Stimulated activated CD4-positive, alpha-beta T cell treated with anti-CD3 and anti-CD28 coated beads, Interleukin-4, amount 100 ng/mL, for 24 hours (primary cell): ENCODE data around the gene RAB26.
"Not testable (repeated sequence)": the region's sequence is repeated elsewhere in the genome, so short reads cannot be mapped to it uniquely, and the experiment has no call there.

ENCODE experiments used
- DNase-seq: peaks from one replicate; pipeline ENCODE4 v3.0.0-alpha.2; 2020

The RAB26 gene

DNA sequence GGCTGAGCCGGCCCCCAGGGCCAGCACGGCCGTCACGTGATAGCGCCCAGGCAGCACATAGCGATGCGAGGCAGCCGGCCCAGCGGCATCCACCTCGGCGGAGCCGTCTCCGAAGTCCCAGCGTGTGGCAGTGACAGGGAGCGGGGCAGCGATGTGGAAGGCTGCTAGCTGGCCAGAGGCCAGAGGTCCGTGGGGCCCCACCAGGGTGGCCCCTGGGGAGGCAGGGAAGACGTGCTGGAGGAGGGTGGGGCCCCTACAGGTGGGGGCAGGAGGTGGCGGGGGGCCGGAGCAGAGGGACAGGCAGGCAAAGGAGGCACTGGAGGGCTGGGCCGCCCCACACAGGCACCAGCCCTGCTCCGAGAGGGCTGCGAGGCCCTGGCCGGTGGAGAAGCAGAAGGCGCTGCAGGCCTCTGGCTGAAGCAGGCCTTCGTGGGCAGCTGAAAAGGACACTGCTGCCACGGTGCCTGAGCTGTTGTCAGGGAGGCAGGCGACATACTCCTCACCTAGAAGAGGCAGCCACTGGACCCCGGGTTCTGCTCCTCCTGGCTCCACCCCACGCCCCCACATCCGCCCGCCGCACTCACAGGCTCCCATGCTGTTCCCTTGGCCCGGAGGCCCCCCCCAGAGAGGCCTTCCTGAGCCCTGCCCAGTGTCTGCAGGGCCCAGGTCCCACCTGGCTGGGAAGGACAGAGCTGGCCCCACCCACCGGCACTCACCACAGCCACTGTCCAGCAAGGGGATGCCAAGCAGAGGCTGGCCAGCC lies 30.3 kb upstream of the RAB26 start:
- DNase-seq = not testable (repeated sequence)

DNA sequence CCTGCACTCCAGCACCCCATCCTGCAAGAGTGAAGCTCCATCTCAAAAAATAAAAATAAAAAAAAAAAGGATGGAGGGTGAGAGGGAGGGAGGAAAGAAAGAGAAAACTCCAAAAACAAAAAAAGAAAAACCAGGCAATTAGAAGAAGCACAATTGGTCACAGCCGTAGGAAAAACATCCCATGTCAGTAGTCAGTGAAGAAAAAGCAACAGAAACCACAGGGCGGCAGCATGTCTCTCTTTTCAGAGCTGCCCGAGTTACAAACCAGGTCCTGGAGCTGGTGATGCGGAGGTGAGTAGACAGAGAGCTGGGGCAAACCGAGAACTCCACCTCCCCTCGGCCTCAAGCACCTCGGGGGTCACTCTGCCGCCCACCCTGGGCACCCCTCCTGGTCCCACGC lies 27.1 kb upstream of the RAB26 start:
- peak; percentile 34 for DNase-seq

DNA sequence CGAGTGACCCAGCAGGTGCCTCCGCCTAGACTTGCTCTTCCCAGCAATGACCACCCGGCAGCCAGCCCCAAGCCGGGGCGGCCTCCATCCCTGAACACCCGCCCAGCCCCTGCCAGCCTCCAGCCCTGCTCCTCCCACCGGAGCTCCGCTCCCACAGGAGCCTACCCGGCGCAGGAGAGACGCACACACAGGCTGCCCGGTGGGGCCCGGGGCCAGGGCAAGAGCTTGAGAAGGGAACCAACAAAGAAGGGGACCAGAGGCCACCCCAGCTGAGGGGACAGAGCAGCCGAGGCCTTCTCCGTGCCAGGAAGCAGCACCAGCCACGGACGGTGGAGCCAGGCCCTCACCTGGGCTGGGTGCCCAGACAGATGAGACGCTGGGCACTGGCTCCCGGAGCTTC lies 26.6 kb upstream of the RAB26 start:
- no peak for DNase-seq

DNA sequence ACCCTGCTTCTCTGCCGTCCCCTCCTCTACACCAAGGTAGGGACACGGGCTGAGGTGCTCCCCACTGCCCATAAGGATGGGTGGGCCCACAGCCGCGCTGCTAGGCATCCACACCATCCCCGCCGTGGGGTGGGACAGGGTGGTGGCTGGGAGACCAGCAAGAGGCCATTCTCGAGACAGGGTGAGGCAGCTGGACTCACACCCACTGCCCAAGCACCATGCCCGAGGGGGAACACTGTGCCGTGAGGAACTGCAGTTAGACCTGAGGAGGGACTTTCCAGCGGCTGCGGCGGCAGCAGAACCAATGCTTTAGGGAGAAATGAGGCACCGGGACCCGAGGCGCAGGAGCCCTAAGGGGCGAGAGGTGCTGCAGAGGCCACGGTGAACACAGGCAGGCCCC lies 26.0 kb upstream of the RAB26 start:
- no peak for DNase-seq

DNA sequence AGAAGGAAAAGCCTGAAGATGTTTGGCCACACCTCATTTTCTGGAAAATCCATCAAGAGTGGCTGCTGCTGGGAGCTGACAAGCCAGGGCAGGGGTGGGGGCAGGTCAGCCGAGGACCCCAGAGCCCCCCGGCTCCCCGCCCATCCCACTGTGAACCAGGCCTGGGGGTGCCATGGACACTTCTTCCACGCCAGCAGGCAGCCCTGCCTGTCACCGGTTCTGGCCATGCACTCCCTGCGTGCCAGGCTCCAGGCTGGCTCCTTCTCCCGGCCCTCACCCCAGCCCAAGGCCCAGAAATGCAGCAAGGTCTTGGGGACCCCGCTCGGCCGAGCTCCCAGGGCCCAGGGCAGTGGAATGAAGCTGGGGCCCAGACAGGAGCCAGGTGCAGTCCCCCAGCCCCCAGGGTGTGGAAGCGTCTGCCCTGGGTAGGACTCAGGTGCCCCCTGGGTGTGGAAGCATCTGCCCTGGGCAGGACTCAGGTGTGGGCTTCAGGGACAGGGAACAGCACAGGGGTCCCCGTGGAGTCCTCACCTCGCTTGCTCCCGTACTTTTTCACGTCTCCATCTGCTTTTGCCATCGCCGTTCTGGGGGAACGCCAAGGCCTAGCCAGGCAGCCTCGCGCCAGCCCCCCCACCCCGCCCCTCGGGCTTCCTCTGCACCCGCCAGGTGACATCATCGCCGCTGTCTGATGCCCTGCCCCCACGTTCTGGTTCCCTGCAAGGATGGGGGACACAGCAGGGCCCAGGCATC lies 25.3 kb upstream of the RAB26 start:
- DNase-seq = not testable (repeated sequence)

DNA sequence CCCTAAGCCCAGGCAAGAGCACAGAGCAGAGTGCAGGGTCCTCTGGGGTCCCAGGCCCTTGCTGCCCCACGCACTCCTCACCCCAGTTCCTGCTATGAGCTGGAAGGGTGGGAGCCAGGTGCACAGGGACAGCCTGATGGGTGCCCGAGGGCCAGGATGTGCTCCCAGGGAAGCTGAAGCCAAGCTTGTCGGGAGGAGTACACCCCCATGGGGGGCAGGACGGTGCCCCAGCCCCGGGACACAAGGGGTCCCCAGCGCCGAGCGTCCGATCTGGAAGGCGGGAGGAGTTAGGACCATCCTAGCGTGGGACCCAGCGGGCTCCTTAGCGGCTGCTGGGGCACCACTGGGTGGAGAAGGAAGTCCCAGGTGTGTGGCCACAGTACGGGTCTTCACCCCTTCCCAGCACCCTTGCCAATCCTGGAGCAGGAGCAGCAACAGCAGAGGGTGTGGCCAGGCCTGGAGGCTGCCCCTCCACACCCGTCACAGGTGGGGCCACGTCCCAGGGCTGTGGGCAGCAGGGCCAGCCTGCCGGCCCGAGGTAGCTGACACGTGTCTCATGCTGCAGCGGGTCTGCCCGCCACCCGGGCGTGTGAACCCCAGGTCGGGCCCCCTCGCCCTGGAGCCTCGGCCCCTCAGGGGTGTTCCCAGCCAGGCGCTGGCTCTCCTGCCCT lies 24.6 kb upstream of the RAB26 start:
- DNase-seq = not testable (repeated sequence)

DNA sequence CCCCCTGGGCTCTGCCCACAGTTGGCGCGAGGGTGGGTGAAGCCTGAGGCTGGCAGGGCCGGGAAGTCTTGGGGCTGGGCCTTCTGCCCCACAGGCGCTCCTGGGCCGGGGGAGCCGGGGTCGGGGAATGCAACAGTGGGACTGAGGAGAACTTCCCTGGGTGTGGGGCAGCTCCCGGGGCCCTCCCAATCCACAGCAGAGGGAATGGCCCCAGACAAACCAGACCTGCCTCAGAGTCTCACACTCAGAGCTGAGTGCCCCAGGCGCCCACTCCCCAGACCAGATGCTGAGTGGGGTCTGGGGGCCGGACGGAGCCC lies 24.1 kb upstream of the RAB26 start:
- DNase-seq = not testable (repeated sequence)

DNA sequence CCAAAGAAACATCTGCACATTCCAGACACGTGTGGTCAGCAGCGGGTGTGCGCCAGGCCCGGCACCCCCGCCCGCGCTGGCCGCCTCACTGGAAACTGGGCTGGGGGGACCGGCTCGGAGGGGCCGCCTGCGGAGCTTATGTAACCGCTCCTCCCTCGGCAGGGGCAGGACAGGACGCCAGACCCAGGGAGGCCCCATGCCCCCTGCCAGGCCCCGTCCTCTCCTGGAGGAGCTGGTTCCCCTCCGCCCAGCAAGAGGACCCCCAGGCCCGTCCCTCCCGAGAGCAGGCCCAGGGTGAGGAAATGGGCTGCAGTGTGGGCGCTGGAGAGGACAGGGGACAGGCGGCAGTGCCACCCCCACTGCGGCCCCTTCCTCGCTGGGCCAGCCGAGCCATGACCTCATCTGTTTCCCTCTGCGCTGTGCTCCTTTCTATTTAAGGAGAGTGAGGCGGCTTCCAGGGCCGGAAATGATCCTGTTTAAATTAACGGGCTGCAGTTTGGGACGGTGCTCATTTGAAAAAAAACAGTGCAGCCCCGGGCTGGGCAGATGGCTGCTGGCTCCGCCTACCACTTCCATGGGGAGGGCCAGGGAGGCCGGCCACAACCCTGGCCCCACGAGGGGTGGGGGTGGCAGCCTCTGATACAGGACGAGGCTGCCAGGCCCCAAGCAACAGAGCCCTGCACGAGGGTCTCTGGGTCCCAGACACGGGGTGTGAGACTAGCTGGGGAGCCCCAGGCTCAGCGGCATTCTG lies 23.6 kb upstream of the RAB26 start:
- DNase-seq = not testable (repeated sequence)

DNA sequence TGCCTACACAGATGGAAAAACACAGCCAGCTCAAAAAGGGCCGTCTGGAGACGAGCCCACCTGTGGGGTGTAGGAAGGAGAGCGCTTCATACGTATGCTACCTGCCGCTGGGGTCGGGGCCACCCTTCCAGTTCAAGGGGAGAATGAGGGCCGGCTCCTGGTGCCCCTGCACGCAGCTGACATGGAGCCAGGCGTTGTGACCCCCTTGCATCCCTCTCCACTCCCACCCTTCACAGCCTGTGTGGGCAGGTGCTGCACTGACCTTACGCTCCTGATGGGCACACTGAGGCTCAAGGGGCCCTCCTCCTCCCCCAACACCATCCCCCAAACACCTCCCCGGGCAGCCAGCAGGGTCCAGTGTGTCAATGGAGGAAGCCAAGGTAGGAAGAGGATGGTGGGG lies 22.8 kb upstream of the RAB26 start:
- DNase-seq = not testable (repeated sequence)

DNA sequence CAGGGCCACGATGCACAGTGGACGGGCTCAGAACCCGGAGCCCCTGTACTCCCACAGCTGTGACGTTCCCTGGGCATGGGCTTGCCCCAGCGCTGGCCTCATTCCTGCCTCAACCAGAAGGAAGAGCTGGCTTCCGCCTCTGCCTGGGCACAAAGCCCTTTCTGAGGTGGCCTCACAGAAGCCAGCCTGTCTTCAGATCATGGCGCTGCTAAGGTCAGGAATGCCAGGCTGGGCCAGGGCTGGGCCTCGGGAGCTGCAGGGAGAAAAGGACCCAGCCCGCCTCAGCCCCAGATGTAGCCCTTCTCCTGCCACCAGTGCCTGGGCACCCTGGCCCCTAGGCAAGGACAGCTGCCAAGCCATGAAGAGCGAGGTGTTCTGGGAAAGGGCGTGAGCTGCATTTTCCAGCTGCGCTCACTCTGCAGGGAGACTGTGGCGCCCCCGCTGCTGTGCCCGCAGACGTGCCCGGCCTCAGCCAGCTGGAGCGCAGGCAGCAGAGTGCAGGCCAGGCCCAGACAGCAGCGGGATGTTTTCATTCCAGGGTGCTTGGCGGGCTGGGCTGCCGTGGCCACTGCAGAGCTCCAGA lies 22.2 kb upstream of the RAB26 start:
- not testable (repeated sequence) for DNase-seq

DNA sequence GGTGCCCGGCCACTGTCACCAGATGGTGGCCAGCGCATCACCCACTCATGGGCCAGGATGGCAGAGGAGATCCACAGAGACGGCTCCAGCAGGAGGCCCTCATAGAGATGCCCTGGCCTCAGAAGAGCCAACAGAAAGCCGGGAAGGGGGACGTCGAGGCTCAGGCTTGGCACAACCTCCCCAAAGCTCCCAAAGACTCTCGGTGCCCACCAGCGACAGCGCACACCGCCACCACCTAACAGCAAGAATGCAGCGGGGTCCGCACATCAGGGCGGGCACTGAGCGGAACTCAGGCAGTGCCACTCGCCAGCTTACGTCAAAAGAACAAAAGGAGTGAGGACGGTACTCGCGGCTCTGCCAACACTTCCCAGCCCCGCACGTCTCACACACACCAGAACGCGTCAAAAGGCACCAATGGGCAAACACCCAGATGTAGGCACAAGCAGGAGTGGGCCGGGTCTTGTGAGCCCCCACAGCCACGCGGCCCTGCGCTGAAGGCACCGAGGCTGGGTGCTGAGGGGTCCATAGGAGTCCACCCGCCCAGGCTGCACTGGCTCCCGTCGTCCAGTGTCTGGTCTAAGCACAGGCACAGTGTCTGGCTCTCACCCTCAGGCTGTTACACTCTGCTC lies 21.4 kb upstream of the RAB26 start:
- not testable (repeated sequence) for DNase-seq

DNA sequence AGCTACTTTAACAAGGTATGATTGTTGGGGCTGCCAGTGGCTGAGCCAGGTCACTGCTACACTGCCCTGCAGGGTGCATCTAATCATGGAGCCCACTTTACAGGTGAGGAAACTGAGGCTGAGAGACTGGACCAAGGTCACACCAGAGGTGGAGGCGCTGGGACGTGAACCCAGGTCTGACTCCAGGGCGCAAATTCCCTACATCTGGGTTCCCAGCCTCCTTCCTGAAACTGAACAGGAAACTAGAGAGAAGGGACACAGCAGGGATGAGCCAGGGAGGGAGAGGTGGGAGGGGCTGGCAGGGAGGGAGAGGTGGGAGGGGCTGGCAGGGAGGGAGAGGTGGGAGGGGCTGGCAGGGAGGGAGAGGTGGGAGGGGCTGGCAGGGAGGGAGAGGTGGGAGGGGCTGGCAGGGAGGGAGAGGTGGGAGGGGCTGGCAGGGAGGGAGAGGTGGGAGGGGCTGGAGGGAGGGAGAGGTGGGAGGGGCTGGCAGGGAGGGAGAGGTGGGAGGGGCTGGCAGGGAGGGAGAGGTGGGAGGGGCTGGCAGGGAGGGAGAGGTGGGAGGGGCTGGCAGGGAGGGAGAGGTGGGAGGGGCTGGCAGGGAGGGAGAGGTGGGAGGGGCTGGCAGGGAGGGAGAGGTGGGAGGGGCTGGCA lies 20.7 kb upstream of the RAB26 start:
- not testable (repeated sequence) for DNase-seq

DNA sequence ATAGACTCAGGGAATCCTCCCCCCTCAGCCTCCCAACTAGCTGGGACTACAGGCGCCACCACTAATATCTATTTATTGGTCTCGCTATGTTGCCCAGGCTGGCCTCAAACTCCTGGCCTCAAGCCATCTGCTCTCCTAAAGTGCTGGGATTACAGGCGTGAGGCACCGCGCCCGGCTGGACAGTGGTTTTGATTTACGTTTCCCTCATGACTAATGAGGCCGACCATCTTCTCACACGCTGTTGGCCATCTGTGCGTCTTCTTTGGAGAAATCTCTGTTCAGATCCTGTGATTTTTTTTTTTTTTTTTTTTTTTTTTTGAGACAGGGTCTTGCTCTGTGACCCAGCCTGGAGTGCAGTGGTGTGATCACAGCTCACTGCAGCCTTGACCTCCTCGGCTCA lies 19.2 kb upstream of the RAB26 start:
- not testable (repeated sequence) for DNase-seq

DNA sequence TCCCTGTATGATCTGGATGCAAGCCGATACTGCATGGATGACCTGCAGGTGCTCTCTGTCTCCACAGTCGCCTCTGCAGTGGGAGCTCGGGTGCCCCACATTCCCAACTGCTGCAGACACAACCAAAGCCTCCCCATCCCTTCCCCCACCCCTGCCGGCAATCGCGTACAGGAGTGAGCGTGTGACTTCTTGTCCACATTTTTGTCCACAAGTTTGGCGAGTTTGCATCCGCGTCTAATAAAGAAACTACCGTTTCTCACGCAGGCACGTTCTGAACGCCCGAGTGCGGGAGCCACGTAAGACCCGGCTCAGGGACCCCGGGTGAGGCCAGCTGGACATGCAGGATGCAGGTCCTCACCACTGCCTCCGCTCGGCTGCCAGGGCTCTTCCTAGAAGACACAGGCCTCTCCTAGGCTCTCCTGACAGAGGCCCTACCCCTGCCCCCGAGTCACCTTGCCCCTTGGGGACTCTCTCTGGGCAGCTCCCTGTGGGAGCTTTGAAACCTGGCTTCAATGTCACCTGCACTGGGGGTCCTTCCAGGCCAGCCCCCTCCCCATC lies 18.5 kb upstream of the RAB26 start:
- not testable (repeated sequence) for DNase-seq

DNA sequence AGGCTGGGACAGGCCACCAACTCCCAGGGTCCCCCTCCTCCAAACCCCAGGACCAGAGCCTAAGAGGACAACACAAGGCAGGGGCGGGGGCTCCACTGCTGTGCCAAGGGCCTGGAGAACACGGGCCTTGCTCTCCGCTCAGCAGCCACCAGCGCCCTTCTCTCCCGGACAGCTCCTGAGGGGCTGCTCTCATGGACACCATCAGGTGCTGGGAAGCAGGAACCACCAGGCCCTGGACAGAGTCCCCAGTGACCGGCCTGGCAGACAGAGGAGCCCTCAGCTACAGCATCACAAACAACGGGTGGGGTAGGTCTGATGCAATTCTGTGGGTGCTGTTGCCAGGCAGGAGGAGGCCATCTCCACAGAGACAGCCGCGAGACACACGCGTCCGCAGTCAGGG lies 14.6 kb upstream of the RAB26 start:
- not testable (repeated sequence) for DNase-seq

DNA sequence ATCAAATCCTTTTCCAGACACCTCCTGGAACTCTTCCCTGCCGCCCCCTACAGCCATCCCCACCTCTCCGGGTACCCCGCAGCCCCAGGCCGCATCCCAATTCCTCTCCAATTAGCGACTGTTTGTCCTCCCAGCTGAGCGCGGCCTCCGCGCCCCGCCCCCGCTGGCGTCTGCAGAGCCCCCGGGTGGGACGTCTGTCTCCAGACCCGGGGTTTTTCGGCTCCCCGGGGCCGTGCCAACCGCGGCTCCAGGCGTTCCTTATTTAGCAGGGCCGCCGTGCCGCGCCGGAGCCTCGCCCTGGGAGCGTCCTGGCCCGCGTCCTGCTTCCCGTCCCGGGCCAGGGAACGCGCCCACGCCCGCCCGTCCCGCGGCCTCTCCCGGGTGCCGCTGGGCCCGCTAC lies 13.4 kb upstream of the RAB26 start:
- not testable (repeated sequence) for DNase-seq

DNA sequence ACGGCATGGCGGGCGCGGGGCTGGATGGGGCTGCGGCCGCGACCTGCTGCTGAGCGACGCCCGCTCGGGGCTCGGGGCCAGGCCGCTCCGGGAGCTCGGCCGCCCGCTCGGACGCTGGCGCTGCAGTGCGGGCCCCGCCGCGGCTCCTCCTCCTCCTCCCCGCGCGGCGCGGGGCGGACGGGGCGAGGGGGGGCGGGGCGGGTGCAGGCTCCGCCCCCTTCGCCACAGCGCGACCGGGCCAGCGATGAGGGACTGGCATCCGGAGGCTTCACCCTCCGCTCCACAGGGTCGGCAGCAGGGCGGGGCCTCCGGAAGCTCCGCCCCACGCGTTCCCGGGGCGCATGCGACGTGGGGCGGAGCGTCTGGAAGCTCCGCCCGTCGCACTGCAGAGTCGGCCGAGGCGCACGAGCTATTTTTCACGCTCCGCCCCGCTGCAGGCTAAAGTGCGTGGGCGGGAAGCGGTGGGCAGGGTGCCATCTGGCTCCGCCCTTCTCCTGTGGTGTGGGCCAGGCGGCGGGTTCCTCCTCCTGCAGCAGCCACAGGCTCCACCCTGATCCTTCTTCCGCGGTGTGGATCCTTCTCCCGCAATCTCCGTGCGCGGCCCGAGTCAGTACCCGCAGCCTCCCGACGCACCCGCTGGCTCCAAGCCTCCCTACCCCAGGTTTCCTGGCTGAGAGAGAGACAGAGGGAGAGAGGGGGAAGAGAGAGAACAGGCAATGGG lies 12.5 kb upstream of the RAB26 start, which contains the start of gene PKD1:
TSS of gene PKD1 (minus strand) at position 129 of the 721 bp plus-strand sequence. CDS start 209 bp downstream, outside the sequence.
- DNase-seq = peak; percentile 98

DNA sequence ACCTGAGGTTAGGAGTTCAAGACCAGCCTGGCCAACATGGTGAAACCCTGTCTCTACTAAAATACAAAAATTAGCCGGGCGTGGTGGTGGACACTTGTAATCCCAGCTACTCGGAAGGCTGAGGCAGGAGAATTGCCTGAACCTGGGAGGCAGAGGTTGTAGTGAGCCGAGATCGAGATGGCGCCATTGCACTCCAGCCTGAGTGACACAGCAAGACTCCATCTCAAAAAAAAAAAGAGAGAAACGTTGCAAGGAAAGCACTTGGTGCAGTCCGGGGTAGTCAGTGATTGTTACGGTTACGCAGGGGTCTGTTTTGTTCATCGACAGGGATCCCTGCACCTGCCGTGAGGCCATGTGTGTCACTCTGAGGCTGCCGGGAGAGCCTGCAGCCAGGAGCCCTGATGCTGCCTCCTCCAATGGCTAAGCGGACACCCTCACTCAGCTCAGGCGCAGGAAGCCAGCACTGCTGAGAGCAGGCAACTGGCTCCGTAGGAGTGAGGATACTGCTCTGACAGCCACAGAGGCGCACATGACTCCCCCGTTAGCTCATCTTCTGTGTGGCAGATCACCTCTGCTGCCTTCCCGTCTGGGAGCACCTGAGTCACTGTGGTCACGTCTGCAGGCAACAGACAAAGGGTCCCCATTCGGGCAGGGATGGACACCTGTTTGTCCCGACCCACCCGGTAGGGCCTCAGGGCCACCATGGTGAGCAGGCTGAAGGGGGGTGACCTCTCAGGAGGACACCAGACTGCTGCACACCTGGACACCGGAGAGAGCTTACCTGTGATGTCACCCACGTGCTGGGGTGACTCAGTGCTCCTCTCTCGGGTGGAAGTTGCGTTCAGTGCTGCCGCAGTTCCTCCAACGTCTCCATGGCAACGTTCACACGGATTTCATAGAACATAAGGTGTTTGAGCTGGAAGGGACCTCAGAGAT lies 5.2 kb upstream of the RAB26 start:
- DNase-seq = no peak

DNA sequence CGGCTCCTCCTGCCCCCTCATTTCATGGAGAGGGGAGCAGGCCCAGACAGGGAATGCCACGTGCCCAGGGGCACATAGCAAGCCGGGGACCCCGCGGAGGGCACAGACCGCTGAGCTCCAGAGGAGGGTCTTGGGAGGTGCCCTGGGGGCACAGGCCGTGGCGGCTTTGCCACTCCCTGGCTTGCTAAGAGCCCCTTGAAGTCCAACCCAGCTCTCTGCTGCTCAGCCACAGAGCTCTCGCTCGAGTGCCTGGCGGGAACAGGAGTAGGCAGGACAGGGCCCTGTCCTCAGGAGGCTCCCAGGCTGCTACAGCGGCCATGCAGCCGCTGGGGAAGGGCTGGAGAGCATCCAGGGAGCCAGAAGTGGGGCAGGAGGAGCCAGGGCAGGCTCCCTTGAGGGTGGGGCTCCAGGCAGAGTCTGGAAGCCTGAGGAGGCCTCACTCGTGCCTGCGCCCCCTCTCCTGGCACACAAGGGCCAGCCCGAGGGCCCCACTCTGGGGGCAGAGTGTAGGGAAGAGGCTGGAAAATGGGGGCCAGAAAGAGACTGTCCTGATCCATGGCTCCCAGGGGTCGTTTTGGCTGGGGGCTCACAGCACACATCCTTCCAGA lies 4.4 kb upstream of the RAB26 start:
- no peak for DNase-seq
